Activated T-helper 1 cell treated with anti-CD3 and anti-CD28 coated beads, Interleukin-12 subunit alpha, Interleukin-12 subunit beta, Interleukin-2, Interleukin-4 antibody, amounts not matched to agents 30 ng/mL and 10 ng/mL and 1 ng/mL, durations not matched to agents 14 hours and 24 hours and 36 hours (primary cell): ENCODE measurements around the gene SDR42E1. TPM values are rescaled to one million over a fixed set of nuclear protein-coding genes. Genes with fewer than 3 reads are reported as not detected.

Source experiments
- DNase-seq: peaks from one replicate; pipeline ENCODE4 v3.0.0; 2021; ENCODE audit warnings: low spot score
- H3K27ac Mint-ChIP-seq: one replicate; pipeline ENCODE4 v1.8.0; 2021; ENCODE audit warnings: mild to moderate bottlenecking, mixed read lengths
- H3K27me3 Mint-ChIP-seq: one replicate; pipeline ENCODE4 v1.8.0; 2022; ENCODE audit warnings: mild to moderate bottlenecking, moderate library complexity, mixed read lengths; ENCODE audit not compliant: insufficient read depth
- H3K36me3 Mint-ChIP-seq: one replicate; pipeline ENCODE4 v1.8.0; 2021; ENCODE audit warnings: low read depth, mixed read lengths
- H3K4me1 Mint-ChIP-seq: one replicate; pipeline ENCODE4 v1.8.0; 2021; ENCODE audit warnings: low read depth, mixed read lengths
- H3K4me3 Mint-ChIP-seq: one replicate; pipeline ENCODE4 v1.8.0; 2021; ENCODE audit warnings: mild to moderate bottlenecking, moderate library complexity, mixed read lengths
- H3K9me3 Mint-ChIP-seq: one replicate; pipeline ENCODE4 v1.8.0; 2021; ENCODE audit warnings: mixed read lengths
- intact Hi-C: fragments of 100-400 bp; cut with micrococcal nuclease; formaldehyde crosslinking; loops from one replicate; pipeline ENCODE4 v1.15.1; 2024
- total RNA-seq: library from RNA; stranded (reverse); gene quantifications from 2 replicates; pipeline ENCODE4 v1.2.3, GENCODE V29; 2022

The SDR42E1 gene
- total RNA-seq, 1 donor from 2014 or later = 5.7 TPM

DNA sequence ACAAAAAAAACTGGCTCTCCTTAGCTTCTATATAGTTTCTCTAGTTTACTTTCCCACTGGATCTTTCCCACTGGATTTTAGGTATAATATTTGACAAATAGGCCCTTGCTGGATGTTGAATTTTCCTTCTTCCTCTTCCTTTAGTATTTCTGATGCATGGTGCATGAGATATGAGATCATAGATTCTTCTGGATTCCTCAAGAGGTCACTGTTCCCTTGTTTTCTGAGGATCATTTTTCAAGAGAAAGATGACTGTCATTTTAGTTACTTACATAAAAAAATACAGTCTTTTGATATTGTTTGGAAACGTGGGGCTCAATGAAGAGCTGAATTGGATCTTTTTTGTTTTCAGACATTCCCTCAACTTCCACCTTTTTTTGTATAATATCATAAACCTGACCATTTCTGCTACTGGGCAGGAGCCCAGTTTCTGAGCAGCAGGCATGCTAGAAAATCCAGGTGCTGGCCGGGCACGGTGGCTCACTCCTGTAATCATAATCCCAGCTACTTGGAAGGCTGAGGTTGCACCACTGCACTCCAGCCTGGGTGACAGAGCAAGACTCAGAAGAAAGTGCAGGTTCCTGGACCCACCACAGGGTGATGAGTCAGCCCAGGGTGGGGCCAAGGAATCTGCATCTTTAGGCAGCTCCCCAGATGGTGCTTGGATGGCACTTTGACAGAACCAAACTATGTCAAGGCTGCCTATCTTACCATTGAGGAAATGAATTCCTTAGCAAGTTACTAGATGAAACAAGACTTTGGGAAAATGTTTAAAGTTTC lies 70.3 kb downstream of the SDR42E1 start:
- no peaks in the 10 kb centered on the region for H3K4me1 Mint-ChIP-seq
- H3K36me3 Mint-ChIP-seq = no peaks in the 10 kb centered on the region
- intact Hi-C loops = loop anchor here (1.0 kb wide), 1 partner anchor 289 kb away; no protein-coding TSS in a partner anchor
- no peak overlapping the region for H3K4me3 Mint-ChIP-seq
- H3K27ac Mint-ChIP-seq = no peak overlapping the region
- no peaks in the 10 kb centered on the region for H3K9me3 Mint-ChIP-seq
- H3K27me3 Mint-ChIP-seq = no peaks in the 10 kb centered on the region
- no peak for DNase-seq

DNA sequence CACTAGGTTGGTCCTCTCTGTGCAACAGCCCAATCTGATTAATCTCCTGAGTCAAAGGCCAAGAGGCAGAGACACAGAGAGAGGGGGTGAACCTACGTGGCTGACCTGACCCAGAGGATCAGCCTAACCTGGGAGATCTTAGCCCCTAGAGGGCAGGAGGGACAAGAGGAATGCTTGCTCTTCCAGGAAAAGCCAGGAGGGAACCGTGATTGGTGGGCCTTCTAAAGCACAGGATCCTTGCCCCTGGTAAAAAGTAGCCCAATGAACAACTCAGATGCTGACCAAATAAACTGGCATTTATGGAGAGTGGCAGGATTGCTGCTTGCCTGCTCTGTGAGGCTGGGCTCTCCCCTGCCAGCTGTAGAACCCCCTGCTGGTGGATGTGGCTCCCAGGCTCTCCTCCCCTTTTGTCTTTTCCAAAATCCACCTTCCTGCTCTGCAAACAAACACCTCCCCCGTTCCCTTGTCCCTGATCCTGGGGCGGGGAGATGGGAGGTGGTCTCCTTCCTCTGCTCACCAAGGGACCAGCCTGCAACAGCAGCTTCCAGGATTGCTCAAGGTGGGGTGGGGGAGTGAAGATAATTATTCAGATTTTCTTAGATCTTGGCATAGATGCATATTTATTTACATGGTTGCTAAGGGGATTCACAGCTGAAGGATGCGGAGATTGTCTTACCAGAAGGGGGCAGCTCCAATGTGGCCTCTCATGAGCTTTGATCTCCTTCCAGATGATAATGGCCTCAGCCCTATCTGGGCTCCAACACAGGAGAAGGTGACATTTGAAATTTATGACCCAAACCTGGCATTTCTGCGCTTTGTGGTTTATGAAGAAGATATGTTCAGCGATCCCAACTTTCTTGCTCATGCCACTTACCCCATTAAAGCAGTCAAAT lies 71.9 kb downstream of the SDR42E1 start:
- intact Hi-C loops = loop anchor here (1.0 kb wide), 1 partner anchor 291 kb away; no protein-coding TSS in a partner anchor
- Mint-ChIP-seq H3K9me3 (no peaks in the 10 kb centered on the region), H3K27me3 (no peaks in the 10 kb centered on the region), H3K4me3 (no peak overlapping the region), H3K36me3 (no peaks in the 10 kb centered on the region), H3K4me1 (no peaks in the 10 kb centered on the region), H3K27ac (no peak overlapping the region)
- DNase-seq = no peak

Other genes with a start within 250 kb of the SDR42E1 start
- gene PLCG2, start 232.2 kb downstream of the SDR42E1 start, total RNA-seq = 12.9 and 13.7 TPM in 2 replicates
- not detected in 2 replicates for gene HSD17B2, start 23.8 kb upstream of the SDR42E1 start, total RNA-seq
- gene MPHOSPH6, start 158.8 kb upstream of the SDR42E1 start, total RNA-seq = 49.6 and 49.8 TPM in 2 replicates